G401.6 (cell line): ENCODE measurements around the gene MAPT.
"Not testable (repeated sequence)": the region's sequence is repeated elsewhere in the genome, so short reads cannot be mapped to it uniquely, and the experiment has no call there.

ENCODE experiments used
- FAIRE-seq: peaks from 2 replicates; lab custom pipeline; 2012; peaks lifted over from hg19 to GRCh38; lab: Jason Lieb, UNC

MAPT gene

DNA sequence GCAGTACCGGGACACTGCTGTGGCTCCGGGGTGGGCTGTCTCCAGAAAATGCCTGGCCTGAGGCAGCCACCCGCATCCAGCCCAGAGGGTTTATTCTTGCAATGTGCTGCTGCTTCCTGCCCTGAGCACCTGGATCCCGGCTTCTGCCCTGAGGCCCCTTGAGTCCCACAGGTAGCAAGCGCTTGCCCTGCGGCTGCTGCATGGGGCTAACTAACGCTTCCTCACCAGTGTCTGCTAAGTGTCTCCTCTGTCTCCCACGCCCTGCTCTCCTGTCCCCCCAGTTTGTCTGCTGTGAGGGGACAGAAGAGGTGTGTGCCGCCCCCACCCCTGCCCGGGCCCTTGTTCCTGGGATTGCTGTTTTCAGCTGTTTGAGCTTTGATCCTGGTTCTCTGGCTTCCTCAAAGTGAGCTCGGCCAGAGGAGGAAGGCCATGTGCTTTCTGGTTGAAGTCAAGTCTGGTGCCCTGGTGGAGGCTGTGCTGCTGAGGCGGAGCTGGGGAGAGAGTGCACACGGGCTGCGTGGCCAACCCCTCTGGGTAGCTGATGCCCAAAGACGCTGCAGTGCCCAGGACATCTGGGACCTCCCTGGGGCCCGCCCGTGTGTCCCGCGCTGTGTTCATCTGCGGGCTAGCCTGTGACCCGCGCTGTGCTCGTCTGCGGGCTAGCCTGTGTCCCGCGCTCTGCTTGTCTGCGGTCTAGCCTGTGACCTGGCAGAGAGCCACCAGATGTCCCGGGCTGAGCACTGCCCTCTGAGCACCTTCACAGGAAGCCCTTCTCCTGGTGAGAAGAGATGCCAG, 117.6 kb downstream of the MAPT start:
- FAIRE-seq, result no peak

DNA sequence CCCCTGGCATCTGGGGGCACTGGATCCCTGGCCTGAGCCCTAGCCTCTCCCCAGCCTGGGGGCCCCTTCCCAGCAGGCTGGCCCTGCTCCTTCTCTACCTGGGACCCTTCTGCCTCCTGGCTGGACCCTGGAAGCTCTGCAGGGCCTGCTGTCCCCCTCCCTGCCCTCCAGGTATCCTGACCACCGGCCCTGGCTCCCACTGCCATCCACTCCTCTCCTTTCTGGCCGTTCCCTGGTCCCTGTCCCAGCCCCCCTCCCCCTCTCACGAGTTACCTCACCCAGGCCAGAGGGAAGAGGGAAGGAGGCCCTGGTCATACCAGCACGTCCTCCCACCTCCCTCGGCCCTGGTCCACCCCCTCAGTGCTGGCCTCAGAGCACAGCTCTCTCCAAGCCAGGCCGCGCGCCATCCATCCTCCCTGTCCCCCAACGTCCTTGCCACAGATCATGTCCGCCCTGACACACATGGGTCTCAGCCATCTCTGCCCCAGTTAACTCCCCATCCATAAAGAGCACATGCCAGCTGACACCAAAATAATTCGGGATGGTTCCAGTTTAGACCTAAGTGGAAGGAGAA, 118.2 kb downstream of the MAPT start:
- FAIRE-seq, result no peak

DNA sequence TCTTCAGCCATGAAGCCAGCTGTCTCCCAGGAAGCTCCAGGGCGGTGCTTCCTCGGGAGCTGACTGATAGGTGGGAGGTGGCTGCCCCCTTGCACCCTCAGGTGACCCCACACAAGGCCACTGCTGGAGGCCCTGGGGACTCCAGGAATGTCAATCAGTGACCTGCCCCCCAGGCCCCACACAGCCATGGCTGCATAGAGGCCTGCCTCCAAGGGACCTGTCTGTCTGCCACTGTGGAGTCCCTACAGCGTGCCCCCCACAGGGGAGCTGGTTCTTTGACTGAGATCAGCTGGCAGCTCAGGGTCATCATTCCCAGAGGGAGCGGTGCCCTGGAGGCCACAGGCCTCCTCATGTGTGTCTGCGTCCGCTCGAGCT, 118.8 kb downstream of the MAPT start:
- FAIRE-seq, result no peak

DNA sequence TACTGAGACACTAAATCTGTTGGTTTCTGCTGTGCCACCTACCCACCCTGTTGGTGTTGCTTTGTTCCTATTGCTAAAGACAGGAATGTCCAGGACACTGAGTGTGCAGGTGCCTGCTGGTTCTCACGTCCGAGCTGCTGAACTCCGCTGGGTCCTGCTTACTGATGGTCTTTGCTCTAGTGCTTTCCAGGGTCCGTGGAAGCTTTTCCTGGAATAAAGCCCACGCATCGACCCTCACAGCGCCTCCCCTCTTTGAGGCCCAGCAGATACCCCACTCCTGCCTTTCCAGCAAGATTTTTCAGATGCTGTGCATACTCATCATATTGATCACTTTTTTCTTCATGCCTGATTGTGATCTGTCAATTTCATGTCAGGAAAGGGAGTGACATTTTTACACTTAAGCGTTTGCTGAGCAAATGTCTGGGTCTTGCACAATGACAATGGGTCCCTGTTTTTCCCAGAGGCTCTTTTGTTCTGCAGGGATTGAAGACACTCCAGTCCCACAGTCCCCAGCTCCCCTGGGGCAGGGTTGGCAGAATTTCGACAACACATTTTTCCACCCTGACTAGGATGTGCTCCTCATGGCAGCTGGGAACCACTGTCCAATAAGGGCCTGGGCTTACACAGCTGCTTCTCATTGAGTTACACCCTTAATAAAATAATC, 119.3 kb downstream of the MAPT start:
- no peak for FAIRE-seq

DNA sequence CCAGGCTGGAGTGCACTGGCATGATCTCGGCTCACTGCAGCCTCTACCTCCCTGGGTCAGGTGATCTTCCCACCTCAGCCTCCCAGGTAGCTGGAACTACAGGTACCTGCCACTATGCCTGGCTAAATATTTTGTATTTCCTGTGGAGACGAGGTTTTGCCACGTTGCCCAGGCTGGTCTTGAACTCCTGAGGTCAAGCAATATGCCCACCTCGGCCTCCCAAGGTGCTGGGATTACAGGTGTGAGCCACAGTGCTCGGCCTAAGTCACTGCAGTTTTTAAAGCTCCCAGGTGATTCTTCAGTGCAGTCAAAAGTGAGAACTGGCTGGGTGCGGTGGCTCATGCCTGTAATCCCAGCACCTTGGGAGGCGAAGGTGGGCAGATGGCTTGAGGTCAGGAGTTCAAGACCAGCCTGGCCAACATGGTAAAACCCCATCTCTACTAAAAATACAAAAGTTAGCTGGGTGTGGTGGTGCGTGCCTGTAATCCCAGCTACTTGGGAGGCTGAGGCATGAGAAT, 125.1 kb downstream of the MAPT start:
- FAIRE-seq, result not testable (repeated sequence)

DNA sequence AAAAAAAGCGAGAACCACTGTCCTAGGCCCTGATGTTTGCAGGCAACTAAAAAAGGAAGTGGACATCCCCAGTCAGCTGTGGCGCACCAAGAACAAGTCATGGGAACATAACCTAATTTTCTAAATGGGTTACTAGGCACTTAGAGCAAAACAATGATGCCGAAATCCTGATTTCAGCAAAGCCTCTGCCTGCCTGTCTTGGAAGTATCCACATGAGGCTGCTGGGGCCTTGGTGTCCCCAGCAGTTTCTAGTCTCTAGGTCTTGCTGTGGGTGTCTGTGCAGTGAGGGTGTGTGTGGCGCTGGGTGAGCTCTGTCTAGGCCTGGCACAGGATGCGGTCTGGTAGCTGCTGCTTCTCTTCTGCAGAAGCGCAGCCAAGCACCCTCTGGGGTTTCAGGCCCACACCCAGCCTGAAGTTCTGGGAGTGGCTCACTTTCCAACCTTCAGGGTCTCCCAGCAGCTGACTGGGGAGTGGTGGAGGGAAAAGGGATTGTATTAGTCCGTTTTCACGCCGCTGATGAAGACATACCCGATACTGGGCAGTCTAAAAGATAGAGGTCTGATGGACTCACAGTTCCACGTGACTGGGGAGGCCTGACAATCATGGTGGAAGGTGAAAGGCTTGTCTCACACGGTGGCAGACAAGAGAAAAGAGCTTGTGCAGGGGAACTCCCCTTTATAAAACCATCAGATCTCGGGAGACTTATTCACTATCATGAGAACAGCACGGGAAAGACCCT, 125.8 kb downstream of the MAPT start:
- FAIRE-seq, result no peak

DNA sequence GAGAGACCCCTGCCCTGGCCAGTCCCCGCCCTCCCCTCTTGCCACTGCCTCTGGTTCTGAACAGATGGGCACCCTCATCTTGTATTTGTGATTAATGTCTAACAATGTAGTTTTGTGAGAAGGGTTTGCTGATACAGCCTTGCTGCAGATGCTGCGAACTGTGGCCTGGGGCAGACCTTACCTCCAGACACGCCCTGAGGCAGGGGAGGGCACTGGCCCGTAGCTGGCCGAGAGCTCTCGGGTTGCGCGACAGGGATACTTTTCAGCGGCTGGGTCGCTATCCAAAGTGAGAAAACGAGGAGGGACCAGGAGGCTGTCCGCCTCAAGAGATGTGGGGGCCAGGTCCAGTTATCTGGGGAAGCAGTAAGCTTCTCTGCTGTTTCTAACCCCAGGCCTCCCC, 126.6 kb downstream of the MAPT start:
- no peak for FAIRE-seq

DNA sequence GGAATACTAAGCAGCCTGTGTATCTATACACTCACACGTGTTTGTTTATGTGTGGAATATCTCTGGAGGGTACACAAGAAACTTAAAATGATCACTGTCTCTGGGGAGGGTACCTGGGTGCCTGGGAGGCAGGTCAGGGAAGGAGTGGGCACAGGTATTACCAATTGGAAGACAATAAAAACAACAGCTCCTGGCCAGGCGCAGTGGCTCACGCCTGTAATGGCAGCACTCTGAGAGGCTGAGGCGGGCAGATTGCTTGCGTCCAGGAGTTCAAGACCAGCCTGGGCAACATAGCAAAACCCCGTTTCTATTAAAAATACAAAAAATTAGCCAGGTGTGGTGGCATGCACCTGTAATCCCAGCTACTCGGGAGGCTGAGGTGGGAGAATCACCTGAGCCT, 129.0 kb downstream of the MAPT start:
- FAIRE-seq, result not testable (repeated sequence)

DNA sequence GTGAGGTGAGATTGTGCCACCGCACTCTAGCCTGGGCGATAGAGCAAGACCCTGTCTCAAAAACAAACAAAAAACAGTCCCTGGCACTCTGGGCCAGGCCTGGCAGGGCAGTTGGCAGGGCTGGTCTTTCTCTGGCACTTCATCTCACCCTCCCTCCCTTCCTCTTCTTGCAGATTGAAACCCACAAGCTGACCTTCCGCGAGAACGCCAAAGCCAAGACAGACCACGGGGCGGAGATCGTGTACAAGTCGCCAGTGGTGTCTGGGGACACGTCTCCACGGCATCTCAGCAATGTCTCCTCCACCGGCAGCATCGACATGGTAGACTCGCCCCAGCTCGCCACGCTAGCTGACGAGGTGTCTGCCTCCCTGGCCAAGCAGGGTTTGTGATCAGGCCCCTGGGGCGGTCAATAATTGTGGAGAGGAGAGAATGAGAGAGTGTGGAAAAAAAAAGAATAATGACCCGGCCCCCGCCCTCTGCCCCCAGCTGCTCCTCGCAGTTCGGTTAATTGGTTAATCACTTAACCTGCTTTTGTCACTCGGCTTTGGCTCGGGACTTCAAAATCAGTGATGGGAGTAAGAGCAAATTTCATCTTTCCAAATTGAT, 129.5 kb downstream of the MAPT start:
- no peak for FAIRE-seq

DNA sequence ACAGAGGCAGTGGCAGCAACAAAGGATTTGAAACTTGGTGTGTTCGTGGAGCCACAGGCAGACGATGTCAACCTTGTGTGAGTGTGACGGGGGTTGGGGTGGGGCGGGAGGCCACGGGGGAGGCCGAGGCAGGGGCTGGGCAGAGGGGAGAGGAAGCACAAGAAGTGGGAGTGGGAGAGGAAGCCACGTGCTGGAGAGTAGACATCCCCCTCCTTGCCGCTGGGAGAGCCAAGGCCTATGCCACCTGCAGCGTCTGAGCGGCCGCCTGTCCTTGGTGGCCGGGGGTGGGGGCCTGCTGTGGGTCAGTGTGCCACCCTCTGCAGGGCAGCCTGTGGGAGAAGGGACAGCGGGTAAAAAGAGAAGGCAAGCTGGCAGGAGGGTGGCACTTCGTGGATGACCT, 130.2 kb downstream of the MAPT start:
- no peak for FAIRE-seq

DNA sequence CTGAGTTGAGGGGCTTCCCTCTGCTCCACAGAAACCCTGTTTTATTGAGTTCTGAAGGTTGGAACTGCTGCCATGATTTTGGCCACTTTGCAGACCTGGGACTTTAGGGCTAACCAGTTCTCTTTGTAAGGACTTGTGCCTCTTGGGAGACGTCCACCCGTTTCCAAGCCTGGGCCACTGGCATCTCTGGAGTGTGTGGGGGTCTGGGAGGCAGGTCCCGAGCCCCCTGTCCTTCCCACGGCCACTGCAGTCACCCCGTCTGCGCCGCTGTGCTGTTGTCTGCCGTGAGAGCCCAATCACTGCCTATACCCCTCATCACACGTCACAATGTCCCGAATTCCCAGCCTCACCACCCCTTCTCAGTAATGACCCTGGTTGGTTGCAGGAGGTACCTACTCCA, 130.7 kb downstream of the MAPT start:
- FAIRE-seq, result no peak

DNA sequence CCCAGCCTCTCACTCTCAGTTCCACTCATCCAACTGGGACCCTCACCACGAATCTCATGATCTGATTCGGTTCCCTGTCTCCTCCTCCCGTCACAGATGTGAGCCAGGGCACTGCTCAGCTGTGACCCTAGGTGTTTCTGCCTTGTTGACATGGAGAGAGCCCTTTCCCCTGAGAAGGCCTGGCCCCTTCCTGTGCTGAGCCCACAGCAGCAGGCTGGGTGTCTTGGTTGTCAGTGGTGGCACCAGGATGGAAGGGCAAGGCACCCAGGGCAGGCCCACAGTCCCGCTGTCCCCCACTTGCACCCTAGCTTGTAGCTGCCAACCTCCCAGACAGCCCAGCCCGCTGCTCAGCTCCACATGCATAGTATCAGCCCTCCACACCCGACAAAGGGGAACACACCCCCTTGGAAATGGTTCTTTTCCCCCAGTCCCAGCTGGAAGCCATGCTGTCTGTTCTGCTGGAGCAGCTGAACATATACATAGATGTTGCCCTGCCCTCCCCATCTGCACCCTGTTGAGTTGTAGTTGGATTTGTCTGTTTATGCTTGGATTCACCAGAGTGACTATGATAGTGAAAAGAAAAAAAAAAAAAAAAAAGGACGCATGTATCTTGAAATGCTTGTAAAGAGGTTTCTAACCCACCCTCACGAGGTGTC, 131.3 kb downstream of the MAPT start:
- FAIRE-seq, result no peak

DNA sequence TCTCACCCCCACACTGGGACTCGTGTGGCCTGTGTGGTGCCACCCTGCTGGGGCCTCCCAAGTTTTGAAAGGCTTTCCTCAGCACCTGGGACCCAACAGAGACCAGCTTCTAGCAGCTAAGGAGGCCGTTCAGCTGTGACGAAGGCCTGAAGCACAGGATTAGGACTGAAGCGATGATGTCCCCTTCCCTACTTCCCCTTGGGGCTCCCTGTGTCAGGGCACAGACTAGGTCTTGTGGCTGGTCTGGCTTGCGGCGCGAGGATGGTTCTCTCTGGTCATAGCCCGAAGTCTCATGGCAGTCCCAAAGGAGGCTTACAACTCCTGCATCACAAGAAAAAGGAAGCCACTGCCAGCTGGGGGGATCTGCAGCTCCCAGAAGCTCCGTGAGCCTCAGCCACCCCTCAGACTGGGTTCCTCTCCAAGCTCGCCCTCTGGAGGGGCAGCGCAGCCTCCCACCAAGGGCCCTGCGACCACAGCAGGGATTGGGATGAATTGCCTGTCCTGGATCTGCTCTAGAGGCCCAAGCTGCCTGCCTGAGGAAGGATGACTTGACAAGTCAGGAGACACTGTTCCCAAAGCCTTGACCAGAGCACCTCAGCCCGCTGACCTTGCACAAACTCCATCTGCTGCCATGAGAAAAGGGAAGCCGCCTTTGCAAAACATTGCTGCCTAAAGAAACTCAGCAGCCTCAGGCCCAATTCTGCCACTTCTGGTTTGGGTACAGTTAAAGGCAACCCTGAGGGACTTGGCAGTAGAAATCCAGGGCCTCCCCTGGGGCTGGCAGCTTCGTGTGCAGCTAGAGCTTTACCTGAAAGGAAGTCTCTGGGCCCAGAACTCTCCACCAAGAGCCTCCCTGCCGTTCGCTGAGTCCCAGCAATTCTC, 132.1 kb downstream of the MAPT start:
- FAIRE-seq, result no peak

DNA sequence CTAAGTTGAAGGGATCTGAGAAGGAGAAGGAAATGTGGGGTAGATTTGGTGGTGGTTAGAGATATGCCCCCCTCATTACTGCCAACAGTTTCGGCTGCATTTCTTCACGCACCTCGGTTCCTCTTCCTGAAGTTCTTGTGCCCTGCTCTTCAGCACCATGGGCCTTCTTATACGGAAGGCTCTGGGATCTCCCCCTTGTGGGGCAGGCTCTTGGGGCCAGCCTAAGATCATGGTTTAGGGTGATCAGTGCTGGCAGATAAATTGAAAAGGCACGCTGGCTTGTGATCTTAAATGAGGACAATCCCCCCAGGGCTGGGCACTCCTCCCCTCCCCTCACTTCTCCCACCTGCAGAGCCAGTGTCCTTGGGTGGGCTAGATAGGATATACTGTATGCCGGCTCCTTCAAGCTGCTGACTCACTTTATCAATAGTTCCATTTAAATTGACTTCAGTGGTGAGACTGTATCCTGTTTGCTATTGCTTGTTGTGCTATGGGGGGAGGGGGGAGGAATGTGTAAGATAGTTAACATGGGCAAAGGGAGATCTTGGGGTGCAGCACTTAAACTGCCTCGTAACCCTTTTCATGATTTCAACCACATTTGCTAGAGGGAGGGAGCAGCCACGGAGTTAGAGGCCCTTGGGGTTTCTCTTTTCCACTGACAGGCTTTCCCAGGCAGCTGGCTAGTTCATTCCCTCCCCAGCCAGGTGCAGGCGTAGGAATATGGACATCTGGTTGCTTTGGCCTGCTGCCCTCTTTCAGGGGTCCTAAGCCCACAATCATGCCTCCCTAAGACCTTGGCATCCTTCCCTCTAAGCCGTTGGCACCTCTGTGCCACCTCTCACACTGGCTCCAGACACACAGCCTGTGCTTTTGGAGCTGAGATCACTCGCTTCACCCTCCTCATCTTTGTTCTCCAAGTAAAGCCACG, 133.0 kb downstream of the MAPT start:
- FAIRE-seq, result no peak

DNA sequence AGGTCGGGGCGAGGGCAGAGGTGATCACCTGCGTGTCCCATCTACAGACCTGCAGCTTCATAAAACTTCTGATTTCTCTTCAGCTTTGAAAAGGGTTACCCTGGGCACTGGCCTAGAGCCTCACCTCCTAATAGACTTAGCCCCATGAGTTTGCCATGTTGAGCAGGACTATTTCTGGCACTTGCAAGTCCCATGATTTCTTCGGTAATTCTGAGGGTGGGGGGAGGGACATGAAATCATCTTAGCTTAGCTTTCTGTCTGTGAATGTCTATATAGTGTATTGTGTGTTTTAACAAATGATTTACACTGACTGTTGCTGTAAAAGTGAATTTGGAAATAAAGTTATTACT, 133.6 kb downstream of the MAPT start:
- FAIRE-seq, result no peak

DNA sequence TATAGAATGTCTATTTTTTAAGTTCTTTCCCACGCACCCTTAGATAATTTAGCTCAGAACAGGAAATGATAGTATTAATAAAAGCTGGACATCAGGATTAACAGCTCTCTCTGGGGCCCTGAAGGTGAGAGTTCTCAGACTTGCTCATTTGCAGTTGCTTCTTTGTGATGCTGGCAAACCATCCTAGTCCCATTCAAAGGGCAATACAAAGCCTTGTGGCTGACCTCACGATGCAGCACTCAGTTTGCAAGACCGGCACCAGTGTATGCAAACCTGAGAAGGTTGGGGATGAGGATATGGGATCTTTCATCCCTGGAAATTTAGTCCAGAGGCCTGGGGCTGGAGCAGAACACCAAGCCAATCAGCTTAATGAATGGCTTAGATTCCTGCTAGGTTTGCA, 134.0 kb downstream of the MAPT start:
- no peak for FAIRE-seq

DNA sequence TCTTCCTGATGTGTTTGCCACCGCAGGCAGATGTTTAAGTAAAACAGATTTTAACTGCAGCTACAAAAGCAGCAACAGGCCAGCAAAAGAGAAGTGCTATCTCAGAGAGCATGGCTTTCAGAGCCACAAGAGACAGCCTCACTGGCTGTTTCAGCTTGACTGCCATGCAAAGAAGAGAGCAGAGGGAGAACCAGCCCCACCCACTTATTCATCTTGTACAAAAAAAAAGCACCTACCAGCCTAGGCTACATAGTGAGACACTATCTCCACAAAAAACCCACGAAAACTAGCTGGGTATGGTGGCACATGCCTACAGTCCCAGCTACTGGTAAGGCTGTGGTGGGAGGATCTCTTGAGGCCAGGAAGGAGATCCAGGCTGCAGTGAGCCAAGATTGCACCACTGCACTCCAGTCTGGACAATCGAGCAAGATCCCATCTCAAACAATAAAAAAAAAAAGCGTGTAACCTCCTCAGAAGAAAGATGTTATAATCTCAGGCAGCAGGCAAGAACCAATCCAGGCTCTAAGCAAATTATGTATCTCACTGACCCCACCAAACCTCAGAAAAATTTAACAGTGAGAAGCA, 134.7 kb downstream of the MAPT start:
- FAIRE-seq, result no peak

DNA sequence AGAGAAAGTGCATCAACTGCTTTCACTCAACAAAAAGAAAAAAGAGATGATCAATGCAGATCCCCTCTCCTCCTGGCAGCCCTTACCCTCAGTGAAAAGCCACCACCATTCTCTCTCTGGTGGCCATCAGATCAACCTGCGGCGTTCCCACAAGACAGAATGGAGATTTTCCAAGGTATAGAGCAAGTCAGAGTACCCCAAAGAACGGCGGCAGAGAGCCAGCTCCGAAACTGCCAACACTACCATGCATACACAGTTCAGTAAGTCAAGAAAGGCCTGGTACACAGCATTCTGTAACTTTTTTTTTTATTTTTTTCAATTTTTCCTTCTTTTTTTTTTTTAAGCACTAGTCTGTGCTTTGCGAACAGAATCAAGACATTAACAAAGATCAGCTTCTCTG, 135.3 kb downstream of the MAPT start:
- no peak for FAIRE-seq

DNA sequence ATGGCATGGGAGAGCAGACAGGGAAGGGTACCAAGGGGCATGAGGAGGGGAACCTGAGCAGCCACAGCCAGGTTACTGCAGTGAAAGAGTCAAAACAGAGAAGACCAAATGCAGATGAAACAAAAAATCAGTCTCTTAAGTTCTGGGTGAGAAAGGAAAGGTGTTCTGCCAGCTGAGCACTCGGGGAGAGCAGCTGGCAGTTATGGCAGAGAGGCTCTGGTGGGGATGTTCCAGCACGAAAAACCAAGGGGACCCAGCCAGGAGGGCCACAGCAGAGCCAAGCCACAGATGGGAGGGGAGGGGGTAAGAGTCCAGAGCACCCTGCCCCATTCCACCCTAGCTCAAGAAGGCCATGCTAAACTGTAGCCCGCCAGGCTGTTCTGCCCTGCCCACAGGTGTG, 136.4 kb downstream of the MAPT start:
- FAIRE-seq, result no peak
